ENCODE results near the gene DGKH. TPM values are rescaled to one million over a fixed set of nuclear protein-coding genes. Genes with fewer than 3 reads are reported as not detected.
A peak's percentile ranks its signal among the peaks of the same experiment; 100 is the strongest.

DGKH gene
- total and polyA plus RNA-seq, 9 of the 15 experiments (the other 6 are each of a cell fraction or from before 2014, with no cell fraction given) = 0.38 to 4.4 (median 3.1) TPM

- no peak for TF ChIP-seq SREBF1 (IDR thresholded peaks at IDR 0.05; ENCODE audit: borderline replicate concordance, low read depth, low read length)
- no peak for TF ChIP-seq MBD2 (IDR thresholded peaks at IDR 0.05; ENCODE audit: borderline replicate concordance, low read depth)
- TF ChIP-seq NKRF (IDR thresholded peaks at IDR 0.05; ENCODE audit: borderline replicate concordance) = no peak
- no peak for TF ChIP-seq GTF2A2 (tag; IDR thresholded peaks at IDR 0.05)
- no peak for TF ChIP-seq PCBP2 (IDR thresholded peaks at IDR 0.05; ENCODE audit: low read depth, low read length, poor library complexity, severe bottlenecking)
- TF ChIP-seq SAP30 (IDR thresholded peaks at IDR 0.05; ENCODE audit: borderline replicate concordance, insufficient read depth, low read depth, low read length, poor library complexity, severe bottlenecking) = no peak
- no peak for TF ChIP-seq ZNF121 (CRISPR knock-in tag; conservative IDR thresholded peaks at IDR 0.05)
- no peak for TF ChIP-seq ARID4B (CRISPR knock-in tag; IDR thresholded peaks at IDR 0.05)
- no peak for TF ChIP-seq ZSCAN29 (IDR thresholded peaks at IDR 0.05)
- no peak for TF ChIP-seq CSDE1 (IDR thresholded peaks at IDR 0.05)
- TF ChIP-seq RB1 (IDR thresholded peaks at IDR 0.05; ENCODE audit: low read depth) = no peak
- no peak for TF ChIP-seq TAF1 (IDR thresholded peaks at IDR 0.05; ENCODE audit: control insufficient read depth, extremely low read depth, insufficient read depth, low read length, severe bottlenecking)
- TF ChIP-seq CBX3 (IDR thresholded peaks at IDR 0.05; ENCODE audit: borderline replicate concordance in 1 of 2, low read length in 2 of 2) = no peak
- no peak for TF ChIP-seq ZC3H11A (IDR thresholded peaks at IDR 0.05; ENCODE audit: low read depth, low read length)
- no peak for TF ChIP-seq RCOR1 (IDR thresholded peaks at IDR 0.05; ENCODE audit: borderline replicate concordance in 1 of 2, low read depth in 2 of 2, low read length in 2 of 2)
- peak in 1 of 2 experiments; percentile 22; a peak in 1 of 4 replicates for TF ChIP-seq HDAC1 (IDR thresholded peaks at IDR 0.05)
- no peak for TF ChIP-seq ZNF354B (CRISPR knock-in tag; IDR thresholded peaks at IDR 0.05)
- peak; percentile 81 for TF ChIP-seq HDGF (IDR thresholded peaks at IDR 0.05)
- TF ChIP-seq FOXA1 (IDR thresholded peaks at IDR 0.05; ENCODE audit: borderline replicate concordance) = no peak
These were observed 8.1 kb downstream of the DGKH start (continued) for GRCh38 chr13:42056583-42056982.

Measured in K562 (cell line).